GM23338 (cell line): ENCODE measurements around the gene APMAP.

Experiments used
- CTCF ChIP-seq, 2 experiments: fragments of 200-600 bp in 1 of 2; sonication (generic) in 1 of 2; conservative IDR thresholded peaks; 2 replicates each; pipeline versions ENCODE4 v1.5.1 to v1.6.1; 2016 to 2017; ENCODE audit warnings: antibody characterized with exemption in 2 of 2, low read depth in 2 of 2, mild to moderate bottlenecking in 2 of 2, moderate library complexity in 1 of 2
- EZH2 ChIP-seq: fragments of 200-600 bp; sonication (generic); IDR thresholded peaks from one replicate; pipeline ENCODE4 v1.8.0; 2017; ENCODE audit warnings: antibody characterized with exemption, mild to moderate bottlenecking, low read depth; ENCODE audit not compliant: unreplicated experiment

GRCh38 chr20:24957326-24958016 lies 35.1 kb downstream of the APMAP start:
- no peak for TF ChIP-seq EZH2
- TF ChIP-seq CTCF (conservative IDR thresholded peaks at IDR 0.05; ENCODE audit: low read depth in 2 of 2): no peak
